Measurements from ENCODE around the gene SLC5A6.

SLC5A6 gene

GRCh38 chr2:27245116-27245515 lies 33.0 kb upstream of the SLC5A6 start:
- H3K27ac ChIP-seq: no peak overlapping the region

GRCh38 chr2:27243391-27244130 lies 31.5 kb upstream of the SLC5A6 start:
- no peak overlapping the region for H3K27ac ChIP-seq
- TF ChIP-seq ZFX (IDR thresholded peaks at IDR 0.05; ENCODE audit: borderline replicate concordance) (no peak), CTCF (IDR thresholded peaks at IDR 0.05) (no peak)

More at GRCh38 chr2:27245116-27245515, 33.0 kb upstream of the SLC5A6 start:
- TF ChIP-seq CTCF (IDR thresholded peaks at IDR 0.05): no peak
- TF ChIP-seq ZFX (IDR thresholded peaks at IDR 0.05; ENCODE audit: borderline replicate concordance): no peak

- TF ChIP-seq CTCF (IDR thresholded peaks at IDR 0.05) (no peak), ZFX (IDR thresholded peaks at IDR 0.05; ENCODE audit: borderline replicate concordance) (no peak)
- no peak overlapping the region for H3K27ac ChIP-seq
Observed at GRCh38 chr2:27242614-27242951, 30.5 kb upstream of the SLC5A6 start.

GRCh38 chr2:27241761-27242613 lies 29.9 kb upstream of the SLC5A6 start:
- no peak overlapping the region for H3K27ac ChIP-seq
- TF ChIP-seq CTCF (IDR thresholded peaks at IDR 0.05) (no peak), ZFX (IDR thresholded peaks at IDR 0.05; ENCODE audit: borderline replicate concordance) (no peak)

- H3K27ac ChIP-seq: no peak overlapping the region
- TF ChIP-seq ZFX (IDR thresholded peaks at IDR 0.05; ENCODE audit: borderline replicate concordance) (no peak), CTCF (IDR thresholded peaks at IDR 0.05) (no peak)
Observed at GRCh38 chr2:27240406-27240805, 28.3 kb upstream of the SLC5A6 start.

- no peak overlapping the region for H3K27ac ChIP-seq
- TF ChIP-seq ZFX (IDR thresholded peaks at IDR 0.05; ENCODE audit: borderline replicate concordance): no peak
- no peak for TF ChIP-seq CTCF (IDR thresholded peaks at IDR 0.05)
Observed at GRCh38 chr2:27238976-27239375, 26.9 kb upstream of the SLC5A6 start.
